ENCODE data around the gene SLMAP.
"Not testable (repeated sequence)": the region's sequence is repeated elsewhere in the genome, so short reads cannot be mapped to it uniquely, and the experiment has no call there.

The SLMAP gene

DNA sequence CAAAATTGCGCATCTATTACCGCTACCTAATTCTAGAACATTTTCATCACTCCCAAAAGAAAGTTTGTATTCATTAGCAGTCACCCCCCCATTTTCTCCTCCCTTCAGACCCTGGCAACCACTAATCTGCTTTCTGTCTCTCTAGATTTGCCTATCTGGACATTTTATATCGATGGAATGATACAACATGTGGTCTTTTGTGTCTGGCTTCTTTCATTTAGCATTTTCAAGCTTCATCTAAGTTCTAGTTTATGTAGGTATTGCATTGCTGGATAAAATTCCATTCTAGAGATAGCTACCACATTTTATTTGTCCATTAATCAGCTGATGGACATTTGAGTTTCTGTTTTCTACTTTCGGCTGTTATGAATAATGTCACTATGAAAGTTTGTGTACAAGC lies 38.4 kb downstream of the SLMAP start:
- no peak for DNase-seq

- no peak for DNase-seq
Measured at GRCh38 chr3:57794951-57795350, 38.8 kb downstream of the SLMAP start.

GRCh38 chr3:57796261-57796660 lies 40.2 kb downstream of the SLMAP start:
- no peak for DNase-seq

GRCh38 chr3:57797701-57798487 lies 41.8 kb downstream of the SLMAP start:
- no peak for DNase-seq

GRCh38 chr3:57803647-57804081 lies 47.6 kb downstream of the SLMAP start:
- DNase-seq, result peak in 1 of 5 experiments; percentile 60

DNA sequence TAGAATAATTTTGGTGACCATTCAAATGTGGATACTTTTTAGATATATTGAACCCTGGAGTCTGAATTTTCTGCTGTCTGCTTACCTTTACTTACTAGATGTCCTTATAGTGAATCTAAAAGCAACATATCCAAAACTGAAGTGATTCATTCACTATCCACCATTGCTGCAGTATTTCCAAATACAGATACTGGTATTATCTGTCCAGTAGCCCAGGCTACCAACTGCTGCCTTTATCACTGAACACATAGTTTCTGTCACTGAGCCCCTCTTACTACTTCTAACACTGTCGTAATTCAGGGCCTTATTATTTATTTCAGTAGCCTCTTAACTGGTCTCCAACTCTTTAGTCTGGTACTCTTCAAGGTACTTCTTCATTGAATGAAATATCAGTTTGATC lies 49.2 kb downstream of the SLMAP start:
- DNase-seq, result no peak

DNA sequence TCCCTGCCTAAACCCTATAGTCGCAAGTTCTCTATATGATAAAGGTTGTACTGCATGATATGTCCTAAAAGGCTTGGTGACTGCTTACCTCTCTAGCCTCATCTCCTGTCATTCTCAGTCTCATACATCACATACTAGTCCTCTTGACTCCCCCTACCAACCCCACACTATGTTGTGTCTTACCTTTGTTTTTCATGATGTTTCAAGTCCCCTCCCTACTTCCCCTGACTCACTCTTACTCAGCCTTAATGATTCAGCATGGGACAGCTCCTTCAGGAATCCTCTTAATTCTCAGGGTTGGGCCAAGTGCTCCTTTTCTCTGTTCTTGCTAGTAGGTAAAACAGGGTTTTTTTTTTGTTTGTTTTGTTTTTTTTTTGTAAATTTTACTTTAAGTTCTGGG lies 49.6 kb downstream of the SLMAP start:
- DNase-seq, result no peak

DNA sequence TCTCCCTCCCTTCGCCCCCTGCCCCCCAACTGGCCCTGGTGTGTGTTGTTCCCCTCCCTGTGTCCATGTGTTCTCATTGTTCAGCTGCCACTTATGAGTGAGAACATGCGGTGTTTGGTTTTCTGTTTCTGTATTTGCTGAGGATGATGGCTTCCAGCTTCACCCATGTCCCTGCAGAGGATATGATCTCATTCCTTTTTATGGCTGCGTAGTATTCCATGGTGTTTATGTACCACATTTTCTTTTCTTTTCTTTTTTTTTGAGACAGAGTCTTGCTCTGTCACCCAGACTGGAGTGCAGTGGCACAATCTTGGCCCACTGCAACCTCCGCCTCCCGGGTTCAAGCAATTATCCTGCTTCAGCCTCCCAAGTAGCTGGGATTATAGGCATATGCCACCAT lies 50.1 kb downstream of the SLMAP start:
- DNase-seq, result not testable (repeated sequence)

- DNase-seq, result no peak
Measured at GRCh38 chr3:57808961-57809608, 53.0 kb downstream of the SLMAP start.

DNA sequence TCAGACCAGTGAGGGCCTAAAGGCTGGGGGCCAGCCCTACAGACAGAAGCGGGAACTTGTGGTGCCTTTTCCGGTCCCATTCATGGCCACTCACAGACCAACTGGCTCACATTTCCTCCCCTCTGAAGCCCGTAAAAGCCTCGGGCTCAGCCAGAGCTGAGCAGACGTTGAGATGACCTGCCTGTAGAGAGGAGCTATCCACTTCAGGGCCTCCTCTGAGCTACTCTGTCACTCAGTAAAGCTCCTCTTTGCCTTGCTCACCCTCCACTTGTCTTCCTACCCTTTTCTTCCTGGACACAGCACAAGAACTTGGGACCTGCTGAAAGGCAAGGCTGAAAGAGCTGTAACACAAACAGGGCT lies 53.5 kb downstream of the SLMAP start:
- DNase-seq, result no peak

DNA sequence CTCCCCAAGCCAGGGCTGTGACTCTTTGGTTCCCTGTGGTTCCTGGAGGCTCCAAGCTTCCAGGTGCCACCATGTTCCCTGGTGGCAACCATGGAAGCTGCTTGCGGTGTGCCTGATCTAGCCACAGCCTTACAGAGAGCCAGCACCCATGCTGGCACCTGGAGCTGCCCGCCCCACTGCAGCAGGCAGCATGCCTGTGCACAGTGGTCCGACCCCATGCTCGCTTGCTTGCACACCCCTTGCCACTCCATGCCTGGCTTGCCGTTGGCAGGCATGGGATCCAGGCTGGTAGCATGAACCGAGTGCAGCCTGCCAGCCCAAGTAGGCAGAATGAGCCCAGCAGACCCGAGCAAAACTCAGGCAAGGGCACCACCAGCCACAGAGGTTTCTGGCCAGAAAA lies 53.9 kb downstream of the SLMAP start:
- no peak for DNase-seq

- no peak for DNase-seq
Measured at GRCh38 chr3:57810471-57811137, 54.5 kb downstream of the SLMAP start.

- peak in 3 of 5 experiments; percentile 13 to 75 (median 19) for DNase-seq
Measured at GRCh38 chr3:57815036-57815435, 58.9 kb downstream of the SLMAP start.

GRCh38 chr3:57816471-57817095 lies 60.5 kb downstream of the SLMAP start:
- DNase-seq, result no peak

DNA sequence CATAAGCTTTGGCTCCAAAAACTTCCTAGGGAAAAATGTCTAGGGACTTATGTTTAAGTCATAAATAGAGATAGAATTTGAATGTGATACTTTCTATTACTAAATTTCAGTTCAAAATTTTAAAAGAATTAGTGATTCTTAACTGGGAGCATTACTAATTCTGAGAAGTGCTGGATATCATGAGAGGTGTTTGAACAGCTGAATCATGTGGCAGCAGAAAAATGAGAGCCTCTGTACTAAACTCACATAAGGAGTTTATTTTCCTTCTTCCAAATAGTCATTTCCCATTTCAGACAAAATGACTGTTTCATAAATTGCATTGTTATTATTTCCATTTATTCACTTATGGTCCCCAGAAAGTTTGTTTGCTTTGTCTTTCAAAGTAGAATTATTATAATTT lies 62.7 kb downstream of the SLMAP start:
- DNase-seq, result no peak

- DNase-seq, result no peak
Measured at GRCh38 chr3:57820479-57820878, 64.4 kb downstream of the SLMAP start.

- DNase-seq, result no peak
Measured at GRCh38 chr3:57821765-57822164, 65.7 kb downstream of the SLMAP start.

DNA sequence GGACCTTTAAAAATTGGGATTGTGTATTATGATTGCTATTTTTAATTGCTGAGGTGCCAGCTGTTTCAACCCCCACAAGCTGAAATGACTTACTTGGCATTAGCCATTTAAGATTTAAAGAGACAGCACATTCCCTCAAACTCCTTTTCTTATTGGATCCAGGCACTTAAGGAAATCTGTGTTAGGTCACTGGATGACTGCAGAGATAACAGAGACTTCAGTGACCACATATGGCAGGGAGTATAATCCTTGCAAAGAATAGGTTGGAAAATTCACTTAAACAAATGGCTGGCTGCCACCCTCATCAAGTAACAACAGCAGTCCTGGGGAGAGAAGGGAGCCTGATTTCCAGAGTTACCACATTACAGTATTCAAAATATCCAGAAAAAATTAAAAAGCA lies 66.6 kb downstream of the SLMAP start:
- no peak for DNase-seq

- no peak for DNase-seq
Measured at GRCh38 chr3:57825116-57825515, 69.0 kb downstream of the SLMAP start.

DNA sequence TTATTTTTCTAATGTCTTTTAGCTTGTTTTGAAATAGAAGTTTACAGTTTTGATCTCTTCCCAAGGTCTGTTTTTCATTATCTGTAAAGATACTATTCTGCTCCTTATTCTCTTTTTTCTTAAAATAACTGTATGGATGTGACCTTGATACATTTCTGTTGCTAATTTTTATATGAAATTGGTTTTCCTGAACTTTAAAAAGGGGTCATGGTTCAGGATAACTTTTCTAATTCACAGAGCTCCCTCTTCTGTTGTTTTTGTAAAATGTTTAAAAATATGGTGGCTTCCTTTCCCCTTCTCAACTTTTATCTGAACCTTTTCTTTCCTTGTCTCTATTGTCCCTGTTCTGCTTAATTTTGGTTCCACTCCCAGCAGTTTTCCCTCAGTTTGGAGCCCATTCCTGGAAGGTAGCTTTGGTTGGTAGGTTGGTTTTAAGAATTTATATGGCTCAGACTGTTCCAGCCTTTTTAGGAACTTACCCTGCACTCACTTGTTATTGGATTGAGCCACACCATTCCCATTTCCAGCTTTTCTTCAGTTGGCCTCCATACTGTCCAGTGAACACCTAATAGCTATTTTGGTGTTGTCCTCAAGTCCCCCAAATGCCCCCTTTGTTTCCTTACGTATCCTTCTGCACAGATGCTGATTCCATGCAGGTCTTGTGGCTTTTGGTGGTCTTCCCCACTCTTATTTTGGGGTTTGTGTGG lies 70.3 kb downstream of the SLMAP start:
- no peak for DNase-seq

- DNase-seq, result no peak
Measured at GRCh38 chr3:57826952-57827723, 71.0 kb downstream of the SLMAP start.

DNA sequence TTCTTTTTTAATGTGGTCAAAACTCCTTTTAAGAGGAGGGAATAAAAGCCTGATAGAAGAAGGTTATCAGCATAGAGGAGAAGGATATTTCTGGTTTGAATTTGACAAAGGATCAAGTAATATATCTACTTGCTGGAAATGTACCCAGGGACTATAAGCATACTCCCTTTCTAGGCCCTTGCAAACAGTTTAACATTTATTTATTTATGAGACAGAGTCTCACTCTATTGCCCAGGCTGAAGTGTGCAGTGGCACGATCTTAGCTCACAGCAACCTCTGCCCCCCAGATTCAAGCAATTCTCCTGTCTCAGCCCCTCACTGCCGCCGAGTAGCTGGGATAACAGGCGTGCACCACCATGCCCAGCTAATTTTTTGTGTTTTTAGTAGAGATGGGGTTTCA lies 71.6 kb downstream of the SLMAP start:
- no peak for DNase-seq
